HepG2 (cell line): ENCODE data around the gene STK32B.

Experiments
- CREB1 ChIP-seq, 2 experiments: fragments of 450-650 bp in 1 of 2; IDR thresholded peaks; 2 replicates each; pipeline ENCODE4 v1.6.1; 2016 to 2017; ENCODE audit warnings: control low read depth in 1 of 2, mild to moderate bottlenecking in 1 of 2, missing compliant biosample characterization in 1 of 2, missing genetic modification characterization in 1 of 2
- EP300 ChIP-seq, 3 experiments: sonication (generic) in 1 of 3; formaldehyde crosslinking in 1 of 3; IDR thresholded peaks; 2 replicates each; pipeline versions ENCODE4 v1.5.1 to v1.6.1; 2011 to 2020; ENCODE audit warnings: low read depth in 2 of 3, low read length in 2 of 3, borderline replicate concordance in 1 of 3, improper control_type of control experiment in 1 of 3, mild to moderate bottlenecking in 1 of 3, missing genetic modification reagents in 1 of 3, moderate library complexity in 1 of 3
- NONO ChIP-seq, 2 experiments: fragments of 450-650 bp in 1 of 2; sonication (generic) in 1 of 2; formaldehyde crosslinking in 1 of 2; IDR thresholded peaks in 1 of 2; conservative IDR thresholded peaks in 1 of 2; 2 replicates each; pipeline versions ENCODE4 v1.6.1 to v1.8.0; 2017 to 2022; ENCODE audit warnings: mild to moderate bottlenecking in 1 of 2, missing genetic modification reagents in 1 of 2, moderate library complexity in 1 of 2
- ZNF552 ChIP-seq: sonication (generic); formaldehyde crosslinking; IDR thresholded peaks from 2 replicates; pipeline ENCODE4 v1.9.0; 2022; ENCODE audit warnings: missing genetic modification reagents, mild to moderate bottlenecking, borderline replicate concordance
- TF ChIP-seq, protein P1 (sequence below): sonication (generic); formaldehyde crosslinking; IDR thresholded peaks from 2 replicates; pipeline ENCODE4 v1.5.0; 2020; ENCODE audit warnings: mild to moderate bottlenecking, missing genetic modification reagents, moderate library complexity
- TF ChIP-seq, protein P2 (sequence below): sonication (generic); formaldehyde crosslinking; IDR thresholded peaks from 2 replicates; pipeline ENCODE4 v1.4.0; 2020; ENCODE audit warnings: mild to moderate bottlenecking, missing genetic modification reagents, borderline replicate concordance
- TF ChIP-seq, protein P3 (sequence below): sonication (generic); formaldehyde crosslinking; IDR thresholded peaks from 2 replicates; pipeline ENCODE4 v1.8.0; 2022; ENCODE audit warnings: mild to moderate bottlenecking, missing genetic modification reagents, borderline replicate concordance
- TF ChIP-seq, protein P4 (sequence below): sonication (generic); formaldehyde crosslinking; IDR thresholded peaks from 2 replicates; pipeline ENCODE4 v1.4.0; 2020; ENCODE audit warnings: missing genetic modification reagents
- TF ChIP-seq, protein P5 (sequence below): sonication (generic); formaldehyde crosslinking; IDR thresholded peaks from 2 replicates; pipeline ENCODE4 v1.4.0; 2020; ENCODE audit warnings: mild to moderate bottlenecking, missing genetic modification reagents

DNA sequence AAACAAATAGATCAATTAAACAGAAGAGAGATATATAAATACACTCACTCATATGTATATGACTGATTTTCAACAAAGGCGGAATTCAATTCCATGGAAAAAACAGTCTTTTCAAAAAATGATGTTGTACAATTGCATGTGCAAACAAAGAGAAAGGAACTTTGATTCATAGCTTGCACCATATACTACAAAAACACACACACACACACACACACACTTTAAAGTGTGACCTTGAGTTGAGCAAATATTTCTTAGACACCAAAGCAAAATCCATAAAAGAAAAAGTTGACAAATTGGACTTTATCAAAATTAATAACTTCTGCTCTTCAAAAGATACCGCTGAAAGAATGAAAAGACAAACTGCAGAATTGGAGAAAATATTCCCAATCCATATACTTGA is 488.3 kb downstream of the STK32B start:
- TF ChIP-seq ZNF552 (CRISPR knock-in tag), result no peak
- TF ChIP-seq, protein P1, sequence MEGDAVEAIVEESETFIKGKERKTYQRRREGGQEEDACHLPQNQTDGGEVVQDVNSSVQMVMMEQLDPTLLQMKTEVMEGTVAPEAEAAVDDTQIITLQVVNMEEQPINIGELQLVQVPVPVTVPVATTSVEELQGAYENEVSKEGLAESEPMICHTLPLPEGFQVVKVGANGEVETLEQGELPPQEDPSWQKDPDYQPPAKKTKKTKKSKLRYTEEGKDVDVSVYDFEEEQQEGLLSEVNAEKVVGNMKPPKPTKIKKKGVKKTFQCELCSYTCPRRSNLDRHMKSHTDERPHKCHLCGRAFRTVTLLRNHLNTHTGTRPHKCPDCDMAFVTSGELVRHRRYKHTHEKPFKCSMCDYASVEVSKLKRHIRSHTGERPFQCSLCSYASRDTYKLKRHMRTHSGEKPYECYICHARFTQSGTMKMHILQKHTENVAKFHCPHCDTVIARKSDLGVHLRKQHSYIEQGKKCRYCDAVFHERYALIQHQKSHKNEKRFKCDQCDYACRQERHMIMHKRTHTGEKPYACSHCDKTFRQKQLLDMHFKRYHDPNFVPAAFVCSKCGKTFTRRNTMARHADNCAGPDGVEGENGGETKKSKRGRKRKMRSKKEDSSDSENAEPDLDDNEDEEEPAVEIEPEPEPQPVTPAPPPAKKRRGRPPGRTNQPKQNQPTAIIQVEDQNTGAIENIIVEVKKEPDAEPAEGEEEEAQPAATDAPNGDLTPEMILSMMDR, result no peak
- TF ChIP-seq, protein P2, sequence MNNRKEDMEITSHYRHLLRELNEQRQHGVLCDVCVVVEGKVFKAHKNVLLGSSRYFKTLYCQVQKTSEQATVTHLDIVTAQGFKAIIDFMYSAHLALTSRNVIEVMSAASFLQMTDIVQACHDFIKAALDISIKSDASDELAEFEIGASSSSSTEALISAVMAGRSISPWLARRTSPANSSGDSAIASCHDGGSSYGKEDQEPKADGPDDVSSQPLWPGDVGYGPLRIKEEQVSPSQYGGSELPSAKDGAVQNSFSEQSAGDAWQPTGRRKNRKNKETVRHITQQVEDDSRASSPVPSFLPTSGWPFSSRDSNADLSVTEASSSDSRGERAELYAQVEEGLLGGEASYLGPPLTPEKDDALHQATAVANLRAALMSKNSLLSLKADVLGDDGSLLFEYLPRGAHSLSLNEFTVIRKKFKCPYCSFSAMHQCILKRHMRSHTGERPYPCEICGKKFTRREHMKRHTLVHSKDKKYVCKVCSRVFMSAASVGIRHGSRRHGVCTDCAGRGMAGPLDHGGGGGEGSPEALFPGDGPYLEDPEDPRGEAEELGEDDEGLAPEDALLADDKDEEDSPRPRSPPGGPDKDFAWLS (CRISPR knock-in tag), result no peak
- no peak for TF ChIP-seq NONO (IDR thresholded peaks at IDR 0.05)
- no peak for TF ChIP-seq NONO (CRISPR knock-in tag; conservative IDR thresholded peaks at IDR 0.05)
- TF ChIP-seq CREB1 (IDR thresholded peaks at IDR 0.05), result no peak
- TF ChIP-seq CREB1 (CRISPR knock-in tag; IDR thresholded peaks at IDR 0.05), result no peak
- TF ChIP-seq, protein P3, sequence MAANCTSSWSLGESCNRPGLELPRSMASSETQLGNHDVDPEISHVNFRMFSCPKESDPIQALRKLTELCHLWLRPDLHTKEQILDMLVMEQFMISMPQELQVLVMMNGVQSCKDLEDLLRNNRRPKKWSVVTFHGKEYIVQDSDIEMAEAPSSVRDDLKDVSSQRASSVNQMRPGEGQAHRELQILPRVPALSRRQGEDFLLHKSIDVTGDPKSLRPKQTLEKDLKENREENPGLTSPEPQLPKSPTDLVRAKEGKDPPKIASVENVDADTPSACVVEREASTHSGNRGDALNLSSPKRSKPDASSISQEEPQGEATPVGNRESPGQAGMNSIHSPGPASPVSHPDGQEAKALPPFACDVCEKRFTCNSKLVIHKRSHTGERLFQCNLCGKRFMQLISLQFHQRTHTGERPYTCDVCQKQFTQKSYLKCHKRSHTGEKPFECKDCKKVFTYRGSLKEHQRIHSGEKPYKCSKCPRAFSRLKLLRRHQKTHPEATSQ (CRISPR knock-in tag), result no peak
- TF ChIP-seq, protein P4, sequence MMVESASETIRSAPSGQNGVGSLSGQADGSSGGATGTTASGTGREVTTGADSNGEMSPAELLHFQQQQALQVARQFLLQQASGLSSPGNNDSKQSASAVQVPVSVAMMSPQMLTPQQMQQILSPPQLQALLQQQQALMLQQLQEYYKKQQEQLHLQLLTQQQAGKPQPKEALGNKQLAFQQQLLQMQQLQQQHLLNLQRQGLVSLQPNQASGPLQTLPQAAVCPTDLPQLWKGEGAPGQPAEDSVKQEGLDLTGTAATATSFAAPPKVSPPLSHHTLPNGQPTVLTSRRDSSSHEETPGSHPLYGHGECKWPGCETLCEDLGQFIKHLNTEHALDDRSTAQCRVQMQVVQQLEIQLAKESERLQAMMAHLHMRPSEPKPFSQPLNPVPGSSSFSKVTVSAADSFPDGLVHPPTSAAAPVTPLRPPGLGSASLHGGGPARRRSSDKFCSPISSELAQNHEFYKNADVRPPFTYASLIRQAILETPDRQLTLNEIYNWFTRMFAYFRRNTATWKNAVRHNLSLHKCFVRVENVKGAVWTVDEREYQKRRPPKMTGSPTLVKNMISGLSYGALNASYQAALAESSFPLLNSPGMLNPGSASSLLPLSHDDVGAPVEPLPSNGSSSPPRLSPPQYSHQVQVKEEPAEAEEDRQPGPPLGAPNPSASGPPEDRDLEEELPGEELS, result no peak
- peak in 1 of 2 experiments; percentile 51; a peak in 2 of 4 replicates for TF ChIP-seq EP300 (IDR thresholded peaks at IDR 0.05; ENCODE audit: low read depth in 2 of 2, low read length in 2 of 2)
- TF ChIP-seq EP300 (CRISPR knock-in tag; IDR thresholded peaks at IDR 0.05; ENCODE audit: borderline replicate concordance), result no peak
- TF ChIP-seq, protein P5, sequence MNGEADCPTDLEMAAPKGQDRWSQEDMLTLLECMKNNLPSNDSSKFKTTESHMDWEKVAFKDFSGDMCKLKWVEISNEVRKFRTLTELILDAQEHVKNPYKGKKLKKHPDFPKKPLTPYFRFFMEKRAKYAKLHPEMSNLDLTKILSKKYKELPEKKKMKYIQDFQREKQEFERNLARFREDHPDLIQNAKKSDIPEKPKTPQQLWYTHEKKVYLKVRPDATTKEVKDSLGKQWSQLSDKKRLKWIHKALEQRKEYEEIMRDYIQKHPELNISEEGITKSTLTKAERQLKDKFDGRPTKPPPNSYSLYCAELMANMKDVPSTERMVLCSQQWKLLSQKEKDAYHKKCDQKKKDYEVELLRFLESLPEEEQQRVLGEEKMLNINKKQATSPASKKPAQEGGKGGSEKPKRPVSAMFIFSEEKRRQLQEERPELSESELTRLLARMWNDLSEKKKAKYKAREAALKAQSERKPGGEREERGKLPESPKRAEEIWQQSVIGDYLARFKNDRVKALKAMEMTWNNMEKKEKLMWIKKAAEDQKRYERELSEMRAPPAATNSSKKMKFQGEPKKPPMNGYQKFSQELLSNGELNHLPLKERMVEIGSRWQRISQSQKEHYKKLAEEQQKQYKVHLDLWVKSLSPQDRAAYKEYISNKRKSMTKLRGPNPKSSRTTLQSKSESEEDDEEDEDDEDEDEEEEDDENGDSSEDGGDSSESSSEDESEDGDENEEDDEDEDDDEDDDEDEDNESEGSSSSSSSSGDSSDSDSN (CRISPR knock-in tag), result no peak
